ENCODE results near the gene SAP30BP. TPM values are rescaled to one million over a fixed set of nuclear protein-coding genes. Genes with fewer than 3 reads are reported as not detected.

Gene SAP30BP
- total RNA-seq, 4 donors from 2014 or later: 65.3 to 117 (median 101) TPM

DNA sequence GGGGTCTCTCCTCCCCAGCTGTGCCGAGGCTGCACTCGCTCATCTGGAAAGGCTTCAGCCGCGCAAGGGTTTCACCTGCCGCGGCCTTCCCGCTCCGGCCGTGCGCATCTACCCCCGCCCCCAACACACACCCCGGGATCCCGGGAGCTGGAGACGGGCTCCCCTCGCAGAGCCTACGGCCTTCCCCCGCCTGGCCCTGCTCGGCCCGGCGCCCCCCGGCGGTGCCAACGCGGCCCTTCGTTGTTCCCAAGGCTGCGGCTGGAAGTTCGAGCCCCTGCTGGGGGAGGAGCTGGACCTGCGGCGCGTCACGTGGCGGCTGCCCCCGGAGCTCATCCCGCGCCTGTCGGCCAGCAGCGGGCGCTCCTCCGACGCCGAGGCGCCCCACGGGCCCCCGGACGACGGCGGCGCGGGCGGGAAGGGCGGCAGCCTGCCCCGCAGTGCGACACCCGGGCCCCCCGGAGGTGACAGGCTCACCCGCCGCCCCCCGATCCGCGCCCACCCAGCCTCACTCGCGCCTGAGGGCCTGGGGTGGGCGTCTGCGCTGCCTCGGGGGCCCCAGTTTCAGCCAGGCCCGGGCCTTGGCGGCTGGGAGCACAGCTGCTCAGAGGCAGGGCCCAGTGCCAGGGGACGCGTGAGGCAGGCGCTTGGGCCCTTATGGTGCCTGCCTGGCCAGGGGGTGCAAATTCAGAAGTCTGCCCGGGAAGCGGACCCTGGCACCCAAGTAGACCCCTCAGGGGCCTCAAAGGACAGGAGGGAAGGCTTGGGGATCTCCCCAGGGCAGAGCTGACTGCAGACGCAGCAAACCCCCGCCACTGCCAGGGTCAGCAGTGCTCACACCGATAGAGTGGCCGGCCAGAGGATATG is 86.6 kb downstream of the SAP30BP start:
- Histone ChIP-seq H3K4me3 (peak overlapping the region; percentile 50 to 67 (median 52)), H3K9me3 (no peaks in the 10 kb centered on the region), H3K4me1 (peaks cover 0 to 14% (median 9%) of the 10 kb centered on the region in 4 donors), H3K27ac (peak overlapping the region; percentile 40 to 80 (median 60)), H3K27me3 (no peaks in the 10 kb centered on the region), H3K36me3 (peaks cover 0 to 91% (median 0%) of the 10 kb centered on the region in 3 donors)
- peak; percentile 64 to 84 (median 70) for DNase-seq
- TF ChIP-seq, protein P1, sequence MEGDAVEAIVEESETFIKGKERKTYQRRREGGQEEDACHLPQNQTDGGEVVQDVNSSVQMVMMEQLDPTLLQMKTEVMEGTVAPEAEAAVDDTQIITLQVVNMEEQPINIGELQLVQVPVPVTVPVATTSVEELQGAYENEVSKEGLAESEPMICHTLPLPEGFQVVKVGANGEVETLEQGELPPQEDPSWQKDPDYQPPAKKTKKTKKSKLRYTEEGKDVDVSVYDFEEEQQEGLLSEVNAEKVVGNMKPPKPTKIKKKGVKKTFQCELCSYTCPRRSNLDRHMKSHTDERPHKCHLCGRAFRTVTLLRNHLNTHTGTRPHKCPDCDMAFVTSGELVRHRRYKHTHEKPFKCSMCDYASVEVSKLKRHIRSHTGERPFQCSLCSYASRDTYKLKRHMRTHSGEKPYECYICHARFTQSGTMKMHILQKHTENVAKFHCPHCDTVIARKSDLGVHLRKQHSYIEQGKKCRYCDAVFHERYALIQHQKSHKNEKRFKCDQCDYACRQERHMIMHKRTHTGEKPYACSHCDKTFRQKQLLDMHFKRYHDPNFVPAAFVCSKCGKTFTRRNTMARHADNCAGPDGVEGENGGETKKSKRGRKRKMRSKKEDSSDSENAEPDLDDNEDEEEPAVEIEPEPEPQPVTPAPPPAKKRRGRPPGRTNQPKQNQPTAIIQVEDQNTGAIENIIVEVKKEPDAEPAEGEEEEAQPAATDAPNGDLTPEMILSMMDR (IDR thresholded peaks at IDR 0.05): peak; percentile 35 to 87 (median 58)
- no peak for TF ChIP-seq POLR2A (IDR thresholded peaks at IDR 0.05)

DNA sequence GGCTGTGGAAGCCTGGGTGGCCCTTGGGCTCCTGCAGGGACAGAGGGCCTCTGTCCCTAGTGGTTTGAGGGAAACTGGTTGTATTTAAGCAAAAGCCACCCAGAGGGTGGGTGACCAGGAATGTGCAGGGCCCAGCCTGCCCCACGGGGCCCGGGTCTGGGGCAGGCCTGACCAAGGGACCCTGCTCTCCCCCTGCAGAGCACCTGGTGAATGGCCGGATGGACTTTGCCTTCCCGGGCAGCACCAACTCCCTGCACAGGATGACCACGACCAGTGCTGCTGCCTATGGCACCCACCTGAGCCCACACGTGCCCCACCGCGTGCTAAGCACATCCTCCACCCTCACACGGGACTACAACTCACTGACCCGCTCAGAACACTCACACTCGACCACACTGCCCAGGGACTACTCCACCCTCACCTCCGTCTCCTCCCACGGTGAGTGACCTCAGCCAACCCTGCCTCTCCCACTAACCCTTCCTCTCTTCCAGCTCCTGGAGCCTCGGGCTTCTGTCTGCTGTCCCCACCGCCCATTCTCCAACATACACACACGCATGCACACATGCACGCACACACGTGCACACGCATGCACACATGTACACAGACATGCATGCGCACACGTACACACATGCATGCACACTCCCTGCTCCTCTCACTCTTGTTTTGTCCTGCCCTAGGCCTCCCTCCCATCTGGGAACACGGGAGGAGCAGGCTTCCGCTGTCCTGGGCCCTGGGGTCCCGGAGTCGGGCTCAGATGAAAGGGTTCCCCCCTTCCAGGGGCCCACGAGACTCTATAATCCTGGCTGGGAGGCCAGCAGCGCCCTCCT is 87.5 kb downstream of the SAP30BP start:
- DNase-seq: peak in 1 of 3 donors; percentile 48

DNA sequence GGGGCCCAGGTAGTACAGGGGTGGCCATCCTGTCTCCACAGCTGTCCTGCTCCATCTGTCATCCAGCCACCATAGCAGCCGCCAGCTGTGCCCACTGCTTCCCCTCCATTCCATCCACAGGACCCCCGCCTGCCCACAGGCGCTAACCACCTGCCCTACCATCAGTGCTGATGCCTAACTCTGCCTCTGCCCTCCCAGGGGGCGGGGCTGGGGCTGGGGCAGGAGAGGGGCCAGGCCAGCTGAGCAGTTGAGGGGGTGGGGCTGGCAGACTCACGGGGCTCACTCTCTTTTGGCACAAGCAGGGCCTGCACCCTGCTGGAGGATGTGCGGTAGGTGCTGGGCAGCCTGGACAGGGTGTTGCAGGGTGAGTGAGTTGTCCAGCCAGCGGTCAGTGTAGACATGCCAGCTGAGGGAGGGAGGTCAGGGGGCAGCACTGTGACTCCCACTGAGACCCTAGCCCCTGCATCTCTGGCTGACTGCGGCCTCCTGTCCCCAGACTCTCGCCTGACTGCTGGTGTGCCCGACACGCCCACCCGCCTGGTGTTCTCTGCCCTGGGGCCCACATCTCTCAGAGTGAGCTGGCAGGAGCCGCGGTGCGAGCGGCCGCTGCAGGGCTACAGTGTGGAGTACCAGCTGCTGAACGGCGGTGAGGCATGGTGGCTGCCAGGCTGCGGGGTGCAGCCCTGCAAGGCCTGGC is 88.2 kb downstream of the SAP30BP start:
- peaks cover 0 to 14% (median 9%) of the 10 kb centered on the region in 4 donors for H3K4me1 ChIP-seq
- no peak for TF ChIP-seq POLR2A (IDR thresholded peaks at IDR 0.05)
- TF ChIP-seq, protein P1 (IDR thresholded peaks at IDR 0.05): no peak
- DNase-seq: peak in 1 of 3 donors; percentile 48
- peaks cover 0 to 82% (median 0%) of the 10 kb centered on the region in 3 donors for H3K36me3 ChIP-seq
- no peak overlapping the region for H3K27ac ChIP-seq
- no peak overlapping the region for H3K4me3 ChIP-seq
- no peaks in the 10 kb centered on the region for H3K27me3 ChIP-seq
- no peaks in the 10 kb centered on the region for H3K9me3 ChIP-seq

More for the DNA sequence above, 87.5 kb downstream of the SAP30BP start:
- Histone ChIP-seq H3K4me3 (peak overlapping the region in 2 of 4 donors; percentile 50 to 67), H3K4me1 (peaks cover 0 to 14% (median 9%) of the 10 kb centered on the region in 4 donors), H3K27ac (no peak overlapping the region), H3K9me3 (no peaks in the 10 kb centered on the region), H3K36me3 (peaks cover 0 to 86% (median 0%) of the 10 kb centered on the region in 3 donors), H3K27me3 (no peaks in the 10 kb centered on the region)
- TF ChIP-seq, protein P1 (IDR thresholded peaks at IDR 0.05): no peak
- TF ChIP-seq POLR2A (IDR thresholded peaks at IDR 0.05): no peak

DNA sequence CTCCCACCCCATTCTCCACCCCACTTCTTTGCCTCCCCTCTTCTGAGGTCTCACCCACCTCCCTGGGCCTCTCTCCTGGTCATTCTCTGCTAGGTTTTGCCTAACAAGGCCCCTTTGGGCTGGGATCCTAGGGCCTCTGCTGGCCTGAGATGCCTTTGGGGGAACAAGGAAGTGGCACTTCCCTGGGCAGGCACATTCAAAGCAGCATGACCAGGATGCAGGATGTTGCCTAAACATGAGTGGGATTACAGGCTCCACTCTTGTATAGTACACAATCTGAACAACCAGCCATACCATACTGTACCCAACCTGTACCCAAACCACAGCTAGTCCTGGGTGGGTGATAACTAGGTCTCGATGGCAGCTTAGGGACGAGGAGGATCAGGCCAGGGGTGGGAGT is 88.9 kb downstream of the SAP30BP start:
- Histone ChIP-seq H3K36me3 (peaks cover 0 to 75% (median 0%) of the 10 kb centered on the region in 3 donors), H3K27me3 (no peaks in the 10 kb centered on the region), H3K9me3 (no peaks in the 10 kb centered on the region), H3K4me1 (peaks cover 0 to 14% (median 9%) of the 10 kb centered on the region in 4 donors), H3K4me3 (no peak overlapping the region), H3K27ac (no peak overlapping the region)
- no peak for DNase-seq
- TF ChIP-seq, protein P1 (IDR thresholded peaks at IDR 0.05): no peak

Measured in Peyer's patch (tissue), 4 donors.